ENCODE measurements around the gene NR3C1. TPM values are rescaled to one million over a fixed set of nuclear protein-coding genes. Genes with fewer than 3 reads are reported as not detected.

NR3C1 gene
- total RNA-seq, 2 experiments from 2014 or later: 62.7 to 73.1 TPM

DNA sequence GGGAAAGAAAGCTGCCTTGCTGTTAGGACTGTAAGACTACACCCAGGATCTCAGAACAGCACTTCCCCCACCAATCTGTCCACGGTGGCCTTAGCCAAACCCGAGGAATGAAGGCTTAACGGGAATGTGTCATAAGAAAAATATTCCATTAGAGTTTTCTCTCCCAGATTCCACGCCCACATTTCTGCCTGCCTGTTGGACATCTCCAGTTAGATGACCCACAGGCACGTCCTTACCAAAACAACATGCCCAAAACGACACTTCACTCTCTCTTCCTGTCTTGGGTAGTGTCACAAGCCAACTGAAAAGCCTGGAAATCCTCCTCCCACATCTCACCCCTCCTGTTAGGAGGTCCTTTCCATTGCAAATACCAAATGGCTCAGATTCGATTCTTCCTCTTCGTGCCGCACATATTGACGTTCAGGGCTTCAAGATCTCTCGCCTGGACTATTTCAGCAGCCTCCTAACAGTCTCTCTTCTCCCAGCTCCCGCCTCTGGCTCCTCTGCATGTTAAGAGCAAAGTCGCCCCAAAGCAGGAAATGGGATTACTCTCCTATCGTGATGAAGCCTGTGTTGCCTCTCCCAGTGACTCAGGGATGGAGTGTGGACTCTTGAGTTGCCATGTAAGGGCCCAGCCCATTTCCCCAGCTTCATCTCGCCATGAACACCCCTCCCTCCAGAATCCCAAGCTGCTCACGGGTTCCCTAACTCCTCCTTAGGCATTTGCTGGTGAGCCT is 159.3 kb downstream of the NR3C1 start:
- Mint-ChIP-seq H3K4me1 (no peaks in the 10 kb centered on the region), H3K27me3 (no peaks in the 10 kb centered on the region), H3K27ac (no peak overlapping the region), H3K4me3 (no peak overlapping the region), H3K36me3 (ENCODE audit: low read depth) (no peaks in the 10 kb centered on the region), H3K9me3 (peaks cover 2% of the 10 kb centered on the region)
- ChIA-PET POLR2A (no interaction called here), CTCF (no interaction called here)
- no peak for DNase-seq

GRCh38 chr5:143243103-143243502 is 160.4 kb downstream of the NR3C1 start:
- no peak overlapping the region for H3K27ac Mint-ChIP-seq

DNA sequence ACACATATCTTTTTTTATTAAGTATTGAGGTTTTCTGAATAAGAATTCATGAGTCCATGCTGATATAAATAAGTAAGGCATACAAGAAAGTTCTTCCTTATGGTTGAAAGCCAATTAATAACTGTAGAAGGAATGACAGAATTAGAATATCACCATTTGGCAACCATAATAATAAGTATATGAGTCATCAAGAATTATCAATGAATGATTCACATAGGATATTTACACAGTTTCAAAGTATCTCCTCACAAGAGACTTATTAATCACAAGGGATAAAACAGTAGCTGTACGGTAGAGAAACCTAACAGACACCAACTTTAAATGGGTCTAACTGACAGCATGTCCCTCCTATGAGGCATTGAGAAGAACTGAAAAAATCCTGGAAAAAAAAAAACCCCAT is 161.6 kb downstream of the NR3C1 start:
- Mint-ChIP-seq H3K4me1 (no peaks in the 10 kb centered on the region), H3K4me3 (no peak overlapping the region), H3K9me3 (peaks cover 2% of the 10 kb centered on the region), H3K36me3 (ENCODE audit: low read depth) (peaks cover 1% of the 10 kb centered on the region), H3K27ac (no peak overlapping the region), H3K27me3 (no peaks in the 10 kb centered on the region)
- ChIA-PET CTCF (no interaction called here), POLR2A (no interaction called here)
- DNase-seq: no peak

More at GRCh38 chr5:143243103-143243502, 160.4 kb downstream of the NR3C1 start:
- ChIA-PET CTCF (no interaction called here), POLR2A (no interaction called here)
- Mint-ChIP-seq H3K9me3 (peaks cover 2% of the 10 kb centered on the region), H3K36me3 (ENCODE audit: low read depth) (peaks cover 1% of the 10 kb centered on the region), H3K4me3 (no peak overlapping the region), H3K4me1 (no peaks in the 10 kb centered on the region), H3K27me3 (no peaks in the 10 kb centered on the region)
- no peak for DNase-seq

DNA sequence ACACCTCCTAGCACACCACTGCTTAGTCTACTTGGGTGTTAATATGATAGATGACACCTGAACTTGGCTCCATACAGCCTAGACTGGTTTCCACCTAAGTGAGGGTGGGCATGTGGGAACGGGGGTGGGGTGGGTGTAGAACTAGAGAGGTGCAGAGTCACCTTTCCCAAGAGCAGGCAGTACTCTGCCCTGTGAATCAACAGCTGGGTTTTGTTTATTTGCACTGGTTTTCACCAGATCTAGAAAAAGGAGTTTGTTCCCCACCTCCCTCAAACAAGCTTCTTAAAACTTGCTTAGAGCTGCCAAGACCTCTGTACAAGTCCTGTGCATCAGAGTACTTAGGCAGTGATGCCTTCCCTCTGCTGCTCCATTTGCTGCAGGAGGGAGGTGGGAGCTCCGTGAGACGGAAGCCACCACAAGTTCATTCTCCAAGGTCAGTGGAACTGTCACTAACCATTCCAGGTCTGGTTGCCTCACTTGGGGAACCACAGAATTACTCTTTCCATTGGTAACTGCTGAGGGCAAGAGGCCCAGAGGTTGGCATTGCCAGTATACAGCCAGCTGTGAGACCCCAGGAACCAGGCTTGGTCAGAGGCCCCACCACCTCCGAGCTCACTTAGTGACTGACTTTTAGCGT is 163.5 kb downstream of the NR3C1 start:
- no peak overlapping the region for H3K27ac Mint-ChIP-seq
- no peaks in the 10 kb centered on the region for H3K27me3 Mint-ChIP-seq
- DNase-seq: no peak
- no peaks in the 10 kb centered on the region for H3K4me1 Mint-ChIP-seq
- CTCF ChIA-PET: interaction anchor here (0.6 to 1.2 kb wide), 4 partner anchors 10 to 84 kb away, joined by 3 to 7 read pairs (median 3); no protein-coding TSS in a partner anchor
- POLR2A ChIA-PET: no interaction called here
- no peak overlapping the region for H3K4me3 Mint-ChIP-seq
- peaks cover 1% of the 10 kb centered on the region for H3K36me3 Mint-ChIP-seq (ENCODE audit: low read depth)
- H3K9me3 Mint-ChIP-seq: no peaks in the 10 kb centered on the region

- peaks cover 1% of the 10 kb centered on the region for H3K36me3 Mint-ChIP-seq (ENCODE audit: low read depth)
- no peaks in the 10 kb centered on the region for H3K4me1 Mint-ChIP-seq
- POLR2A ChIA-PET: no interaction called here
- H3K4me3 Mint-ChIP-seq: no peak overlapping the region
- CTCF ChIA-PET: interaction anchor here (1.2 kb wide), 1 partner anchor 141 kb away, joined by 3 read pairs; no protein-coding TSS in a partner anchor
- DNase-seq: no peak
- no peaks in the 10 kb centered on the region for H3K9me3 Mint-ChIP-seq
- H3K27me3 Mint-ChIP-seq: no peaks in the 10 kb centered on the region
- no peak overlapping the region for H3K27ac Mint-ChIP-seq
Observed at GRCh38 chr5:143238620-143239019, 164.9 kb downstream of the NR3C1 start.

GRCh38 chr5:143237664-143238063 is 165.8 kb downstream of the NR3C1 start:
- no peak for DNase-seq
- no peaks in the 10 kb centered on the region for H3K9me3 Mint-ChIP-seq
- ChIA-PET POLR2A (no interaction called here), CTCF (no interaction called here)
- H3K4me3 Mint-ChIP-seq: no peak overlapping the region
- no peaks in the 10 kb centered on the region for H3K4me1 Mint-ChIP-seq
- H3K27ac Mint-ChIP-seq: no peak overlapping the region
- no peaks in the 10 kb centered on the region for H3K27me3 Mint-ChIP-seq
- H3K36me3 Mint-ChIP-seq (ENCODE audit: low read depth): peaks cover 1% of the 10 kb centered on the region

DNA sequence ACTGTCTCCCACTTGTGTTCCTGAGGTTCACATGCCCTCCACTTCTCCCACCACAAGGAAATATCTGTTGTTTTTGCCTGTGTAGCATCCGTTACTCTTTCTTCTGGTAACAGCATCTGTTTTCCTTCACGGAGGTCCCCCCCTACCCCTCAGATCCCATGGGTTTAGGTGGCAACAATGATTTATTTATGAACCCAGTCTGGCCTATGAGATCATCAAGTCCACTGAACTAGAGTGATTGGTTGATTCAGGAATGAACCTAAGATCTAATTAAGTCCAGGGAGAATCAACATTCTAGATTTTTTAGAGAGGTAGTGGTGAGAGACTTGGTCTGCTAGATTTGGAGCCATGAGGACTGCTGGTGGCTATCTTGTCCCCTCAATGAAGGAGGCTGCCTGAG is 166.8 kb downstream of the NR3C1 start:
- H3K36me3 Mint-ChIP-seq (ENCODE audit: low read depth): peaks cover 1% of the 10 kb centered on the region
- DNase-seq: no peak
- no peak overlapping the region for H3K4me3 Mint-ChIP-seq
- CTCF ChIA-PET: no interaction called here
- POLR2A ChIA-PET: no interaction called here
- no peak overlapping the region for H3K27ac Mint-ChIP-seq
- H3K4me1 Mint-ChIP-seq: no peaks in the 10 kb centered on the region
- no peaks in the 10 kb centered on the region for H3K27me3 Mint-ChIP-seq
- no peaks in the 10 kb centered on the region for H3K9me3 Mint-ChIP-seq

DNA sequence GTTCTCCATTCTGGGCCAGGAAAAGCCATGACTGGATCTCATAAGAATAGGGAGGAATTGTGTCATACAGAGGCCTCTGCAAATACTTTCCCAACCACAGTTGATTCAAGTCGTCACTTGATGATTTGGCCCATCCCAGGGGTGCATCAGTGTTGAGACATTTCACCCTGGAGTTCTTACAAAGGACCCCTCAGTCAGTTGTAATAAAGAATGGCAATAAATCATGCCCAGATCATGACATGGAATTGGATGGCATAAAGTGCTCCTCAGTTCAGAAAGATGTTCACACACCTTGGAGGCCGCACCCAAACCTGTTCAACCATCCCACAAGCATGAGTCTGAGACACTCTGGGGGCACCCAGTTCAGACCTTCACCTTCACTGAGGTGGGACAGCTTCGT is 168.1 kb downstream of the NR3C1 start:
- Mint-ChIP-seq H3K4me3 (no peak overlapping the region), H3K4me1 (peaks cover 9% of the 10 kb centered on the region), H3K36me3 (ENCODE audit: low read depth) (peaks cover 1% of the 10 kb centered on the region), H3K27me3 (no peaks in the 10 kb centered on the region), H3K9me3 (no peaks in the 10 kb centered on the region), H3K27ac (no peak overlapping the region)
- POLR2A ChIA-PET: no interaction called here
- DNase-seq: no peak
- CTCF ChIA-PET: no interaction called here

- no peaks in the 10 kb centered on the region for H3K27me3 Mint-ChIP-seq
- no peak overlapping the region for H3K27ac Mint-ChIP-seq
- no peaks in the 10 kb centered on the region for H3K9me3 Mint-ChIP-seq
- peaks cover 1% of the 10 kb centered on the region for H3K36me3 Mint-ChIP-seq (ENCODE audit: low read depth)
- peaks cover 21% of the 10 kb centered on the region for H3K4me1 Mint-ChIP-seq
- DNase-seq: no peak
- POLR2A ChIA-PET: interaction anchor here (0.8 kb wide), 1 partner anchor 56 kb away, joined by 5 read pairs; no protein-coding TSS in a partner anchor
- H3K4me3 Mint-ChIP-seq: no peak overlapping the region
- CTCF ChIA-PET: interaction anchor here (1.1 kb wide), 2 partner anchors 12 to 346 kb away, joined by 3 read pairs; no protein-coding TSS in a partner anchor
Observed at GRCh38 chr5:143234162-143234842, 169.2 kb downstream of the NR3C1 start.

DNA sequence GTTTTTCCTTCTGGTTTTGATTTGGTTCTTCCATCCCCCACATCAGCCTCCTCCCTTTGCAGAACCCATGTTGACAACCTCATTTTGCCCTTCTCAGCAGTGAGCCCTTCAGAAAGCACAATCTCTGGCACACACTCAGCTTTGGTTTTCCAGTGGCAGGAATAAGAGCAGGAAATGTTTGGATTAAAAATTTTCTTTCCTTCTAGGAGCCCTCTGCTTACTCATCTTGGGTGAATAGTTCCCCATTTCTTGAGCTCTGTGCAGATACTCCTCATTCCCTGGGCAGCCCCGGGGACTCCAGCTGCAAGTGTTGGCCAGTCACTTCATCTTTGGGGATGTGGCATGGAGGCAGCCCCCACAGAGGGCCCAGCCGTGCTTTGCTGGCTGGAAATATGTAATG is 170.5 kb downstream of the NR3C1 start:
- Mint-ChIP-seq H3K36me3 (ENCODE audit: low read depth) (no peaks in the 10 kb centered on the region), H3K4me3 (no peak overlapping the region), H3K27ac (no peak overlapping the region), H3K27me3 (no peaks in the 10 kb centered on the region), H3K4me1 (peaks cover 29% of the 10 kb centered on the region), H3K9me3 (no peaks in the 10 kb centered on the region)
- no peak for DNase-seq
- ChIA-PET POLR2A (no interaction called here), CTCF (no interaction called here)

DNA sequence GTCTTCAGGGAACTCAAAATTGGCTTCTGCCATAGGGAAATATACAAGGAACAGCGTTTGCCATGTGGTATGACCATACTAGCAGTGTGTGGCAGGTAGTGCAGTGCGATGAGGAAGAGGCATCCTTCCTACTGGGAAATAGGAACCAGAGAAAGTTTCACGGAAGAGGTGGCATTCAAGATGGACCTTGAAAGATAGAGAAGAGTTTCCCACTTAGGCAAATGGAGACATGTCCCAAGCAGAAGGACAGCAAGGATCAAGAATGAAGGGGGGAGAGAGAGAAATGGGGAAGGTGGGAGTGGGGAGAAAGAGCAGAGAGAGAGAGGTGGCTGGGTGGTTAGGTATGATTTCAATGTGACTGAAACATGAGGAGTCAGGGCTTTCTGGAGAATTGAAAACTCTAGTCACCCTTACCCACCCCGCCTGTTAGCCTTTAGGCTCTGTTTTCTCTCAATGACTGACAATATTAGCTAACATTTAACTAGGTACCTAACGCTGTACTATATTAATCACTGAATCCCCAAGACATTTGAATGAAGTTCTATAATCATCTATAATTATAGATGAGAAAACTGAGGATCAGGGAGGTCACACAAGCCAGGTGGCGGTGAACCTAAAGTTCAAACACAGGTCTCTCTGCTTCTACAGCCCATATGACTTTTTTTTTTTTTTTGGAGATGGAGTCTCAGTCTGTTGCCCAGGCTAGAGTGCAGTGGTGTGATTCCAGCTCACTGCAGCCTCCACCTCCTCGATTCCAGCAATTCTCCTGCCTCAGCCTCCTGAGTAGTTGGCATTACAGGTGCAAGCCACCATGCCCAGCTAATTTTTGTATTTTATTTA is 171.3 kb downstream of the NR3C1 start:
- Mint-ChIP-seq H3K4me1 (peaks cover 30% of the 10 kb centered on the region), H3K27ac (no peak overlapping the region), H3K4me3 (no peak overlapping the region), H3K9me3 (no peaks in the 10 kb centered on the region), H3K27me3 (no peaks in the 10 kb centered on the region), H3K36me3 (ENCODE audit: low read depth) (no peaks in the 10 kb centered on the region)
- POLR2A ChIA-PET: no interaction called here
- no peak for DNase-seq
- CTCF ChIA-PET: no interaction called here

- peaks cover 30% of the 10 kb centered on the region for H3K4me1 Mint-ChIP-seq
- no peak for DNase-seq
- H3K27me3 Mint-ChIP-seq: no peaks in the 10 kb centered on the region
- POLR2A ChIA-PET: no interaction called here
- no peak overlapping the region for H3K27ac Mint-ChIP-seq
- CTCF ChIA-PET: interaction anchor here (1.1 kb wide), 1 partner anchor 18 kb away, joined by 3 read pairs; no protein-coding TSS in a partner anchor
- H3K36me3 Mint-ChIP-seq (ENCODE audit: low read depth): no peaks in the 10 kb centered on the region
- H3K9me3 Mint-ChIP-seq: no peaks in the 10 kb centered on the region
- H3K4me3 Mint-ChIP-seq: no peak overlapping the region
Observed at GRCh38 chr5:143231416-143231815, 172.1 kb downstream of the NR3C1 start.

DNA sequence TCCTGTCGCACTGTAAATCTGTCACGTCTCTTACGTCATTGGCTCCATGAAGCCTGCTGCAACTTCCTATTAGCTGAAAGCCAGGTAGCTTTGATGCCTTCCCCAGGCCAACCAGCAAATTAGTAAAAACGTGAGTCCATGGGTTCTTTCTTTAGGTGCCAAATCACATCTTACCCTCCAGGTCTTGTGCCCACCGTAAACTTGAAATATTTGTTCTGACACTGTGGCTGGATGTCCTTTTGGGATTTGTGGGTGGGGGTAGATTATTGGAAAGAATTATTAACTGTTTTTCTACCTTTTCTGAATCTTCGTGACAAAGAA is 172.8 kb downstream of the NR3C1 start:
- no peak for DNase-seq
- ChIA-PET POLR2A (no interaction called here), CTCF (interaction anchor here (1.1 kb wide), 1 partner anchor 17 kb away, joined by 3 read pairs; no protein-coding TSS in a partner anchor)
- Mint-ChIP-seq H3K4me3 (no peak overlapping the region), H3K4me1 (peaks cover 30% of the 10 kb centered on the region), H3K27ac (peak overlapping the region; percentile 91), H3K27me3 (no peaks in the 10 kb centered on the region), H3K36me3 (ENCODE audit: low read depth) (no peaks in the 10 kb centered on the region), H3K9me3 (no peaks in the 10 kb centered on the region)
